HCT116 (cell line): Measurements from ENCODE around the gene RGS12. TPM values are rescaled to one million over a fixed set of nuclear protein-coding genes. Genes with fewer than 3 reads are reported as not detected.

Source experiments
- ATAC-seq: fragments of 200-7000 bp; cut with Tn5 transposase; 2 replicates; pipeline ENCODE4 v1.9.1; 2020; ENCODE audit warnings: mild to moderate bottlenecking, moderate library complexity
- BruUV-seq: library from RNA; stranded (reverse); fragments of 400-500 nt; replicated peaks from 2 replicates; lab custom pipeline; 2021; lab: Mats Ljungman, UMichigan
- CTCF ChIA-PET: fragments of 300-600 bp; sonication (Branson Sonifier 250); formaldehyde crosslinking; loops from one replicate; lab custom pipeline; 2021; ENCODE audit warnings: antibody characterized with exemption; lab: Charles Lee
- POLR2A ChIA-PET: fragments of 300-600, 350-600 bp; sonication (Branson Sonifier 250); formaldehyde crosslinking; loops from one replicate; lab custom pipeline; 2021; ENCODE audit warnings: antibody characterized with exemption; lab: Charles Lee
- RAD21 ChIA-PET, 2 experiments: fragments of 300-600 bp; sonication (Branson Sonifier 250); formaldehyde crosslinking; loops; one replicate each; lab custom pipeline; 2023; ENCODE audit warnings: low total read pairs in 2 of 2; ENCODE audit not compliant: uncharacterized antibody in 2 of 2, unreplicated experiment in 2 of 2, low non-redundant PET in 1 of 2; lab: Charles Lee
- DNase-seq: peaks from one replicate; pipeline ENCODE4 v3.0.0-alpha.2; 2010; ENCODE audit warnings: low read depth, low spot score
- H2AFZ ChIP-seq: fragments of 200-600 bp; shearing (Covaris generic), sonication (generic); 2 replicates; pipeline ENCODE4 v1.6.1; 2017; ENCODE audit warnings: low read depth, mixed run types, mixed read lengths, antibody characterized with exemption, low read length; ENCODE audit not compliant: poor library complexity, severe bottlenecking
- H3K27ac ChIP-seq: 2 replicates; pipeline ENCODE4 v1.5.1; 2012; ENCODE audit warnings: low read depth, low read length
- H3K27me3 ChIP-seq: fragments of 200-600 bp; sonication (generic); 2 replicates; pipeline ENCODE4 v1.6.1; 2016; ENCODE audit warnings: mixed run types, low read length, mixed read lengths; ENCODE audit not compliant: insufficient read depth
- H3K36me3 ChIP-seq, 2 experiments: fragments of 200-500 bp in 1 of 2; fragments of 200-600 bp in 1 of 2; sonication (Bioruptor generic) in 1 of 2; sonication (generic) in 1 of 2; 2 replicates each; pipeline versions ENCODE4 v1.5.1 to v1.6.1; 2014 to 2016; ENCODE audit warnings: low read length in 2 of 2, inconsistent platforms in 1 of 2, mixed read lengths in 1 of 2, mixed run types in 1 of 2; ENCODE audit not compliant: insufficient read depth in 2 of 2, control insufficient read depth in 1 of 2
- H3K4me1 ChIP-seq, 2 experiments: fragments of 200-600 bp in 1 of 2; sonication (generic) in 1 of 2; 2 replicates each; pipeline versions ENCODE4 v1.5.1 to v1.6.1; 2012 to 2017; ENCODE audit warnings: low read length in 2 of 2, inconsistent platforms in 1 of 2, mild to moderate bottlenecking in 1 of 2, mixed read lengths in 1 of 2, mixed run types in 1 of 2, moderate library complexity in 1 of 2; ENCODE audit not compliant: insufficient read depth in 2 of 2, control insufficient read depth in 1 of 2
- H3K4me2 ChIP-seq: fragments of 200-600 bp; sonication (generic); 2 replicates; pipeline ENCODE4 v1.6.1; 2017; ENCODE audit warnings: mixed run types, low read length, mixed read lengths
- H3K4me3 ChIP-seq, 2 experiments: fragments of 200-600 bp in 1 of 2; sonication (generic) in 1 of 2; replicated peaks in 1 of 2; 2 replicates each; pipeline ENCODE4 v1.5.1; 2011 to 2016; ENCODE audit warnings: low read length in 2 of 2, control low read depth in 1 of 2, low read depth in 1 of 2, mild to moderate bottlenecking in 1 of 2, mixed read lengths in 1 of 2, mixed run types in 1 of 2
- H3K79me2 ChIP-seq: fragments of 200-600 bp; sonication (generic); 2 replicates; pipeline ENCODE4 v1.6.1; 2017; ENCODE audit warnings: mild to moderate bottlenecking, mixed run types, low read length, moderate library complexity, mixed read lengths; ENCODE audit not compliant: insufficient read depth
- H3K9ac ChIP-seq: fragments of 200-600 bp; sonication (generic); 2 replicates; pipeline ENCODE4 v1.6.1; 2016; ENCODE audit warnings: low read length, mixed read lengths
- H3K9me2 ChIP-seq: fragments of 200-600 bp; sonication (generic), shearing (Covaris generic); 2 replicates; pipeline ENCODE4 v1.6.1; 2017; ENCODE audit warnings: mixed run types, mild to moderate bottlenecking, moderate library complexity; ENCODE audit not compliant: insufficient read depth
- H3K9me3 ChIP-seq, 2 experiments: fragments of 200-500 bp in 1 of 2; fragments of 200-600 bp in 1 of 2; sonication (Bioruptor generic) in 1 of 2; sonication (generic) in 1 of 2; 2 replicates each; pipeline ENCODE4 v1.6.1; 2014 to 2017; ENCODE audit warnings: low read length in 2 of 2, mixed read lengths in 2 of 2, inconsistent platforms in 1 of 2, low read depth in 1 of 2, mild to moderate bottlenecking in 1 of 2, mixed run types in 1 of 2, moderate library complexity in 1 of 2; ENCODE audit not compliant: control insufficient read depth in 1 of 2, insufficient read depth in 1 of 2
- H4K20me1 ChIP-seq: fragments of 200-600 bp; sonication (generic), shearing (Covaris generic); 2 replicates; pipeline ENCODE4 v1.6.1; 2017; ENCODE audit warnings: mixed run types, mild to moderate bottlenecking, moderate library complexity; ENCODE audit not compliant: insufficient read depth
- ELF1 ChIP-seq: IDR thresholded peaks from 2 replicates; pipeline ENCODE4 v1.6.1; 2012; ENCODE audit warnings: low read depth, borderline replicate concordance
- TCF7L2 ChIP-seq: IDR thresholded peaks from 2 replicates; pipeline ENCODE4 v1.7.0; 2011; ENCODE audit warnings: borderline replicate concordance, inconsistent platforms; ENCODE audit not compliant: insufficient read depth, insufficient read length; ENCODE audit errors: extremely low read depth
- ZNF274 ChIP-seq: fragments of 200-500 bp; sonication (Bioruptor generic); IDR thresholded peaks from 2 replicates; pipeline ENCODE4 v1.6.1; 2014; ENCODE audit warnings: mild to moderate bottlenecking, low read depth, low read length, inconsistent platforms
- intact Hi-C: fragments of 100-400 bp; cut with micrococcal nuclease; formaldehyde crosslinking; loops from 2 replicates; pipeline ENCODE4 v1.10.0; 2022
- total RNA-seq: library from RNA; stranded (reverse); gene quantifications from one replicate; pipeline ENCODE4 v1.2.1, GENCODE V29; 2021; ENCODE audit not compliant: unreplicated experiment
- TF ChIP-seq, protein P1 (sequence below): IDR thresholded peaks from 2 replicates; pipeline ENCODE4 v1.6.1; 2012
- TF ChIP-seq, protein P2 (sequence below), 3 experiments: fragments of 200-600 bp in 1 of 3; sonication (generic) in 1 of 3; IDR thresholded peaks in 2 of 3; conservative IDR thresholded peaks in 1 of 3; 2 replicates each; pipeline ENCODE4 v1.5.1; 2012 to 2017; ENCODE audit warnings: low read depth in 2 of 3, low read length in 2 of 3, antibody characterized with exemption in 1 of 3, borderline replicate concordance in 1 of 3, control low read depth in 1 of 3, mild to moderate bottlenecking in 1 of 3, mixed read lengths in 1 of 3, mixed run types in 1 of 3, moderate library complexity in 1 of 3; ENCODE audit not compliant: insufficient read depth in 1 of 3

The RGS12 gene
- total RNA-seq, 1 experiment from 2014 or later = 22.2 TPM

DNA sequence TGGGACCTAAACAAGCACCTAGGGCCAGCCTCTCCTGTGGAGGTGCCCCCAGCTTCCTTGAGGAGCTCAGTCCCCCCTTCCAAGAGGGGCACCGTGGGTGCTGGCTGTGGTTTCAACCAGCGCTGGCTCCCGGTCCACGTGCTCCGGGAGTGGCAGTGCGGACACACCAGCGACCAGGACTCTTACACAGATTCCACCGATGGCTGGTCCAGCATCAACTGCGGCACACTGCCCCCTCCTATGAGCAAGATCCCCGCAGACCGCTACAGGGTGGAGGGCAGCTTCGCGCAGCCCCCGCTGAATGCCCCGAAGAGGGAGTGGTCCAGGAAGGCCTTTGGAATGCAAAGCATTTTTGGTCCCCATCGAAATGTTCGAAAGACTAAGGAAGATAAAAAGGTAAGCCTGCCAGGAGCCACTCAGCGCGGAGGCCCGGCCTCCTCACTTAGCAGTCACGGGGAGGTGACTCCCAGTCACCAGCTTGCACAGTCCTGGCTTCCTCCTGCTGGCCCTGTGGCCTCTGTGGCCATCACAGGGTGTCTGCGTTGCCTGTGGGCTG, 24.9 kb downstream of the RGS12 start:
- DNase-seq (no peak), ATAC-seq (no peak)
- POLR2A ChIA-PET = no interaction called here

DNA sequence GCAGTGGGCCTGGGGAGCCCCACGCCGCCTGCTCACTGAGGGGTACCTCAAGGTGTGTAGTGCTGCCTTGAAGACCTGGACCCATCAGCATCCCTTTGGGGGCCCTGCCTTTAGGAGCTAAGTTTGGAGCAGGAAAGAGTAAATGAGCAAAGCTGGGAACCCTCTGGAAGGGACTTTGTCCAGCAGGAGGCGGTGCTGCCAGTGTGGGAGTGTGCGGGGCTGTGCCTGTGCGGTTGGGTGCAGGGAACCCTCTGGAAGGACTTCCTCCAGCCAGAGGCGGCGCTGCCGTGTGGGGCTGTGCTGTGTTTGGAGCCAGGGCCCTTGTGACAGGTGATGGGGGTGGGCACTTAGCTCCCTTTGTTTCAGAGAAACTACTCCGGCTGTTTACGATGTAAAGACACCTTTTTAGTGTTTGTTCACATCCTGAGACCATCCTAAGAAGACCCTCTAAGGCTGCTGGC, 25.8 kb downstream of the RGS12 start:
- no peak overlapping the region for H3K9ac ChIP-seq
- H2AFZ ChIP-seq = no peak overlapping the region
- no peaks in the 10 kb centered on the region for H3K79me2 ChIP-seq
- no peak overlapping the region for H3K27ac ChIP-seq
- ChIA-PET RAD21 (no interaction called here), CTCF (interaction anchor here (0.8 to 1.1 kb wide), 2 partner anchors 15 kb away, joined by 3 to 4 read pairs; no protein-coding TSS in a partner anchor), POLR2A (no interaction called here)
- intact Hi-C loops = no loop called here
- ATAC-seq = peak; percentile 92
- H3K4me3 ChIP-seq = no peak overlapping the region
- no peaks in the 10 kb centered on the region for H4K20me1 ChIP-seq
- no peak for DNase-seq
- H3K4me1 ChIP-seq = no peaks in the 10 kb centered on the region
- no peaks in the 10 kb centered on the region for H3K9me2 ChIP-seq
- H3K4me2 ChIP-seq = no peak overlapping the region
- BruUV-seq = no TSS peak
- no peaks in the 10 kb centered on the region; a peak in 1 of 4 replicates for H3K36me3 ChIP-seq
- H3K9me3 ChIP-seq = no peaks in the 10 kb centered on the region
- no peaks in the 10 kb centered on the region for H3K27me3 ChIP-seq
- TF ChIP-seq ZNF274 (no peak), TCF7L2 (no peak)
- TF ChIP-seq, protein P1, sequence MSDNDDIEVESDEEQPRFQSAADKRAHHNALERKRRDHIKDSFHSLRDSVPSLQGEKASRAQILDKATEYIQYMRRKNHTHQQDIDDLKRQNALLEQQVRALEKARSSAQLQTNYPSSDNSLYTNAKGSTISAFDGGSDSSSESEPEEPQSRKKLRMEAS = no peak
- TF ChIP-seq, protein P2, sequence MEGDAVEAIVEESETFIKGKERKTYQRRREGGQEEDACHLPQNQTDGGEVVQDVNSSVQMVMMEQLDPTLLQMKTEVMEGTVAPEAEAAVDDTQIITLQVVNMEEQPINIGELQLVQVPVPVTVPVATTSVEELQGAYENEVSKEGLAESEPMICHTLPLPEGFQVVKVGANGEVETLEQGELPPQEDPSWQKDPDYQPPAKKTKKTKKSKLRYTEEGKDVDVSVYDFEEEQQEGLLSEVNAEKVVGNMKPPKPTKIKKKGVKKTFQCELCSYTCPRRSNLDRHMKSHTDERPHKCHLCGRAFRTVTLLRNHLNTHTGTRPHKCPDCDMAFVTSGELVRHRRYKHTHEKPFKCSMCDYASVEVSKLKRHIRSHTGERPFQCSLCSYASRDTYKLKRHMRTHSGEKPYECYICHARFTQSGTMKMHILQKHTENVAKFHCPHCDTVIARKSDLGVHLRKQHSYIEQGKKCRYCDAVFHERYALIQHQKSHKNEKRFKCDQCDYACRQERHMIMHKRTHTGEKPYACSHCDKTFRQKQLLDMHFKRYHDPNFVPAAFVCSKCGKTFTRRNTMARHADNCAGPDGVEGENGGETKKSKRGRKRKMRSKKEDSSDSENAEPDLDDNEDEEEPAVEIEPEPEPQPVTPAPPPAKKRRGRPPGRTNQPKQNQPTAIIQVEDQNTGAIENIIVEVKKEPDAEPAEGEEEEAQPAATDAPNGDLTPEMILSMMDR (IDR thresholded peaks at IDR 0.05 in 2 of 3, conservative IDR thresholded peaks at IDR 0.05 in 1 of 3; ENCODE audit: borderline replicate concordance in 1 of 3, insufficient read depth in 1 of 3, low read depth in 2 of 3, low read length in 2 of 3) = peak; percentile 21 to 61 (median 22); a peak in 3 of 6 replicates

More for the DNA sequence above, 24.9 kb downstream of the RGS12 start:
- no peak overlapping the region for H3K27ac ChIP-seq
- no peak overlapping the region for H3K4me2 ChIP-seq
- H3K79me2 ChIP-seq = no peaks in the 10 kb centered on the region
- no peaks in the 10 kb centered on the region for H3K27me3 ChIP-seq
- no peaks in the 10 kb centered on the region for H3K9me3 ChIP-seq
- H3K9me2 ChIP-seq = no peaks in the 10 kb centered on the region
- BruUV-seq = no TSS peak
- RAD21 ChIA-PET = no interaction called here
- CTCF ChIA-PET = interaction anchor here (1.1 kb wide), 1 partner anchor 14 kb away, joined by 3 read pairs; no protein-coding TSS in a partner anchor
- intact Hi-C loops = no loop called here
- H3K9ac ChIP-seq = no peak overlapping the region
- no peaks in the 10 kb centered on the region for H3K36me3 ChIP-seq
- H3K4me1 ChIP-seq = no peaks in the 10 kb centered on the region
- no peak overlapping the region for H2AFZ ChIP-seq
- H3K4me3 ChIP-seq = no peak overlapping the region
- H4K20me1 ChIP-seq = no peaks in the 10 kb centered on the region
- no peak for TF ChIP-seq ELF1
- TF ChIP-seq, all 23 proteins: peak for 0
